PC-9 (cell line): ENCODE data around the gene UBXN10.

Source experiments
- EZH2 ChIP-seq: fragments of 200-600 bp; sonication (generic); IDR thresholded peaks from 2 replicates; pipeline ENCODE4 v1.8.0; 2017; ENCODE audit warnings: antibody characterized with exemption, low read depth
- TF ChIP-seq, protein P1 (sequence below): fragments of 200-600 bp; sonication (generic); conservative IDR thresholded peaks from 2 replicates; pipeline ENCODE4 v1.6.1; 2017; ENCODE audit warnings: mixed run types, antibody characterized with exemption, mild to moderate bottlenecking, moderate library complexity

DNA sequence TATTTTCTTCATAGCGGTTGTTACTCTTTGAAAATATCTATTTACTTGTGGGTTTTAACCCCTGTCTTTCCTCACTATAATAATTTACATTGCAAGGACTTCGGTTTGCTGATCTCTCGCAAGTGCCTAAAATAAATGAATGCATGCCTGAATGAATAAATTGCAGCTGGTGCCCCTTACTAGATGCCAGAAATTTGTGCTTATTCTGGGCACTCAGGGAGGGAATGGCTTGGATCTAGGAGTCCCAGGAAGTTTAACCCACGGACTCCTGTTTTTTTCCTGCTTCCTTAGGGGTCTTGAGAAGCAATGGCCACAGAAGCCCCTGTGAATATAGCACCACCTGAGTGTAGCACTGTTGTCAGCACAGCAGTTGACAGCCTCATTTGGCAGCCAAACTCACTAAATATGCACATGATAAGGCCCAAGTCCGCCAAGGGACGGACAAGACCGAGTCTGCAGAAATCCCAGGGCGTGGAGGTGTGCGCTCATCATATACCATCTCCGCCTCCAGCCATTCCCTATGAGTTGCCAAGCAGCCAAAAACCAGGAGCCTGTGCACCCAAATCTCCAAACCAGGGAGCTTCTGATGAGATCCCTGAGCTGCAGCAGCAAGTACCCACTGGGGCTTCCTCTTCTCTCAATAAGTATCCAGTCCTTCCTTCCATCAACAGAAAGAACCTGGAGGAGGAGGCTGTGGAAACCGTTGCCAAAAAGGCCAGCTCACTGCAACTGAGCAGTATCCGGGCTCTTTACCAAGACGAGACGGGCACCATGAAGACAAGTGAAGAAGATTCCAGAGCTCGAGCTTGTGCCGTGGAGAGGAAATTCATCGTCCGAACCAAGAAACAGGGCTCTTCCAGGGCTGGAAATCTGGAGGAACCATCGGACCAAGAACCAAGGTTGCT, 4.6 kb downstream of the UBXN10 start:
- TF ChIP-seq, protein P1, sequence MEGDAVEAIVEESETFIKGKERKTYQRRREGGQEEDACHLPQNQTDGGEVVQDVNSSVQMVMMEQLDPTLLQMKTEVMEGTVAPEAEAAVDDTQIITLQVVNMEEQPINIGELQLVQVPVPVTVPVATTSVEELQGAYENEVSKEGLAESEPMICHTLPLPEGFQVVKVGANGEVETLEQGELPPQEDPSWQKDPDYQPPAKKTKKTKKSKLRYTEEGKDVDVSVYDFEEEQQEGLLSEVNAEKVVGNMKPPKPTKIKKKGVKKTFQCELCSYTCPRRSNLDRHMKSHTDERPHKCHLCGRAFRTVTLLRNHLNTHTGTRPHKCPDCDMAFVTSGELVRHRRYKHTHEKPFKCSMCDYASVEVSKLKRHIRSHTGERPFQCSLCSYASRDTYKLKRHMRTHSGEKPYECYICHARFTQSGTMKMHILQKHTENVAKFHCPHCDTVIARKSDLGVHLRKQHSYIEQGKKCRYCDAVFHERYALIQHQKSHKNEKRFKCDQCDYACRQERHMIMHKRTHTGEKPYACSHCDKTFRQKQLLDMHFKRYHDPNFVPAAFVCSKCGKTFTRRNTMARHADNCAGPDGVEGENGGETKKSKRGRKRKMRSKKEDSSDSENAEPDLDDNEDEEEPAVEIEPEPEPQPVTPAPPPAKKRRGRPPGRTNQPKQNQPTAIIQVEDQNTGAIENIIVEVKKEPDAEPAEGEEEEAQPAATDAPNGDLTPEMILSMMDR: no peak
- TF ChIP-seq EZH2: no peak
